GM13976 (cell line): ENCODE measurements around the gene PLPPR5.
"Not testable (repeated sequence)": the region's sequence is repeated elsewhere in the genome, so short reads cannot be mapped to it uniquely, and the experiment has no call there.

Experiments
- DNase-seq: peaks from one replicate; pipeline ENCODE4 v3.0.0; 2012; ENCODE audit warnings: low spot score
- CTCF ChIP-seq: IDR thresholded peaks from 2 replicates; pipeline ENCODE4 v1.5.1; 2012; ENCODE audit warnings: borderline replicate concordance, mild to moderate bottlenecking; ENCODE audit not compliant: insufficient read depth; ENCODE audit errors: extremely low read depth, missing control alignments, control extremely low read depth
- in situ Hi-C: fragments of 300-500 bp; cut with MboI; formaldehyde crosslinking; loops from one replicate; pipeline ENCODE4 v1.12.0; 2022; ENCODE audit warnings: low sequenced_read_pairs, mixed read lengths, inconsistent platforms; ENCODE audit not compliant: unreplicated experiment

Gene PLPPR5, protein sequence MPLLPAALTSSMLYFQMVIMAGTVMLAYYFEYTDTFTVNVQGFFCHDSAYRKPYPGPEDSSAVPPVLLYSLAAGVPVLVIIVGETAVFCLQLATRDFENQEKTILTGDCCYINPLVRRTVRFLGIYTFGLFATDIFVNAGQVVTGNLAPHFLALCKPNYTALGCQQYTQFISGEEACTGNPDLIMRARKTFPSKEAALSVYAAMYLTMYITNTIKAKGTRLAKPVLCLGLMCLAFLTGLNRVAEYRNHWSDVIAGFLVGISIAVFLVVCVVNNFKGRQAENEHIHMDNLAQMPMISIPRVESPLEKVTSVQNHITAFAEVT

GRCh38 chr1:99004861-99005442, at the start of gene PLPPR5:
PLPPR5 (minus strand) TSS chr1:99004861; CDS start chr1:99004671, 190 bp downstream.
- DNase-seq, result peak; percentile 27
- no peak for TF ChIP-seq CTCF
- in situ Hi-C loops, result no loop called here

DNA sequence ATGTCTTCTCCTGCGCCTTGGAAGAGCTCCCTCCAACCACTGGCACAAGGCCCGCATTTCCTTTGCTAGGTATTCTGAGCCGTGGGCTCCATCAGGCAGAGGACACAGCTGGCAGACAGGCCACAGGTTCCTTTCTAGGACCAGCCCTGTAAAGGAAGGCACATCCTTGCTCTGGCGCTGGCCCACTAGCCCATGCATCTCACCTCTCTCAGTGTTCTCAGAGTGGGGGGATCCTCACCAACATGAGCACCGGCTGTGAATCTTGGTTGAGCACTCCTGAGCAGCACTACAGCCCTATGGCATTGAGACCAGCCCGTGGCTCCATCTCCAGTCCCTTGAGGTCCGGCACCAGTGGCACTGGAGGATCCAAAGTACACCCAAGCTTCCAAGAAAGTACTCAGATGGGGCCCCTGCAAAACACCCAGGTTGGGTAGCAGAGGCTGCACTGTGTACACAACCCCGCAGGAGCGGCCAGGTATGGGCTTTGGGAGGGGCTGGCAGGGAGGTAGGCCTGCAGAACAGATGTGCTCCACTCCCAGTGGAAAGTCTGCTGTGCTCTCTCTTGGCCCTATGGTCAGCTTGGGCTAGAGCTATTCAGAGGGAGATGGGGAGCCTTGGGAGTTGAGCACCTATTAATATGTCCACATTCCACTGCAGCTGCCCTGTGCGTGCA, 47.1 kb upstream of the PLPPR5 start:
- no peak for TF ChIP-seq CTCF
- DNase-seq, result no peak
- in situ Hi-C loops, result no loop called here

DNA sequence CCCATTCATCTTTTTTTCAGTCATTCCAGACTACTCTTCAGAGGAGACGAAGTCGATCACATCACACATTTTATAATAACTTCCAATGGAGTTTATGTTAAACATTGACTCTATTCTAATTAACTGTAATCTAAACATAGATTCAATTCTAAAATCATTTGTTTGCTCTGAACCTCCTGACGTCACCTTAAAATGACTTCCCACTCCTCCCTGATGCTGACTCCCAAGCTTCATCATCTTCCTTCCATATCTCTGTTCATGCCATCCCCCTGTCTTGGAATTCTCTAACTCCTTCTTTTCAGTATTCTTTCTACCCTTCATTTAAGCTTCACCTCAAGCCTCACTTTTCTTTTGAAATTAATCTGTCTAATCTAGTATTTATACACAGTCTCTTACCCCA, 45.1 kb upstream of the PLPPR5 start:
- no peak for TF ChIP-seq CTCF
- no peak for DNase-seq
- in situ Hi-C loops, result no loop called here

- DNase-seq, in situ Hi-C loops: not testable (repeated sequence)
Measured at GRCh38 chr1:99036746-99037145, 32.1 kb upstream of the PLPPR5 start.

- TF ChIP-seq CTCF, result no peak
- in situ Hi-C loops, result no loop called here
- DNase-seq, result no peak
Measured at GRCh38 chr1:99018313-99018712, 13.7 kb upstream of the PLPPR5 start.

- no peak for DNase-seq
- in situ Hi-C loops, result no loop called here
- no peak for TF ChIP-seq CTCF
Measured at GRCh38 chr1:99017655-99018054, 13.0 kb upstream of the PLPPR5 start.

DNA sequence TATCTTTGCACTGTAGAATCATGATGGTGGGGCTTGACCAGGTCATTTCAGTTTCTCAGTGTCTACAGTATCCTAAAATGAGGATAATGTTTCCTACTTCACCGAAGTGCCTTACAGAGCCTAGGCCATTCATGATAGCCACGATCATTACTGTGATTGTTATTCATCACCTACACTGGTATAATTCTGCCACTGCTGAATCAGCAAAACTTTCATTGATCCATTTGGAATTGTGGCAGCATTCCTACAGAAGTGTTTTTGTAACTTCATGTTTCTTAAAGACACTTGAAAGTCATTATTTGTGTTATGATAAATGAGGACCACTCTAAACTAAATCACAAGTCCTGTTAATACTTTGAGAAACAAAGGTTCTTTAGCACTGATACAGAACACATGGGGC, 6.0 kb upstream of the PLPPR5 start:
- no peak for DNase-seq
- in situ Hi-C loops, result no loop called here
- TF ChIP-seq CTCF, result no peak
